Measurements from ENCODE around the gene SH3RF2. TPM values are rescaled to one million over a fixed set of nuclear protein-coding genes. Genes with fewer than 3 reads are reported as not detected.

SH3RF2 gene
- total RNA-seq, 2 donors from 2014 or later, result 2.6 to 3.2 TPM

- H3K36me3 Mint-ChIP-seq (ENCODE audit: low read depth), result no peaks in the 10 kb centered on the region
- DNase-seq, result no peak
- H3K9me3 ChIP-seq (ENCODE audit: control insufficient read depth, low read length), result no peaks in the 10 kb centered on the region
- no peaks in the 10 kb centered on the region for H3K4me1 ChIP-seq (ENCODE audit: control insufficient read depth, insufficient read depth, low read length)
- H3K4me3 Mint-ChIP-seq, result no peak overlapping the region
- no peaks in the 10 kb centered on the region for H3K27me3 ChIP-seq (ENCODE audit: control insufficient read depth, insufficient read depth, low read length, poor library complexity, severe bottlenecking)
- no peaks in the 10 kb centered on the region for H3K27me3 Mint-ChIP-seq (ENCODE audit: insufficient read depth)
- WGBS, 2 experiments (ENCODE audit: insufficient coverage in 1 of 2, insufficient read length in 1 of 2), result 88 to 94% methylated on average over 4 to 7 of the region's 7 CpGs
- H3K36me3 ChIP-seq (ENCODE audit: control insufficient read depth, insufficient read depth, low read length), result no peaks in the 10 kb centered on the region
- no peak for TF ChIP-seq CTCF (conservative IDR thresholded peaks at IDR 0.05)
- H3K9ac ChIP-seq (ENCODE audit: extremely low read depth, low read length, poor library complexity, severe bottlenecking), result no peak overlapping the region
- H3K4me1 Mint-ChIP-seq, result peaks cover 11% of the 10 kb centered on the region
- no peak overlapping the region for H3K27ac ChIP-seq (ENCODE audit: low read depth, low read length)
- H3K9me3 Mint-ChIP-seq, result no peaks in the 10 kb centered on the region
- no peak overlapping the region for H3K27ac Mint-ChIP-seq
- no peak overlapping the region for H3K4me3 ChIP-seq (ENCODE audit: low read length)
These were observed 66.1 kb downstream of the SH3RF2 start for GRCh38 chr5:146002491-146002890.

- Histone ChIP-seq H3K27ac (ENCODE audit: low read depth, low read length) (no peak overlapping the region), H3K9me3 (ENCODE audit: control insufficient read depth, low read length) (no peaks in the 10 kb centered on the region), H3K4me3 (ENCODE audit: low read length) (no peak overlapping the region), H3K36me3 (ENCODE audit: control insufficient read depth, insufficient read depth, low read length) (no peaks in the 10 kb centered on the region), H3K9ac (ENCODE audit: extremely low read depth, low read length, poor library complexity, severe bottlenecking) (no peak overlapping the region), H3K4me1 (ENCODE audit: control insufficient read depth, insufficient read depth, low read length) (no peaks in the 10 kb centered on the region), H3K27me3 (ENCODE audit: control insufficient read depth, insufficient read depth, low read length, poor library complexity, severe bottlenecking) (no peaks in the 10 kb centered on the region)
- Mint-ChIP-seq H3K27me3 (ENCODE audit: insufficient read depth) (no peaks in the 10 kb centered on the region), H3K36me3 (ENCODE audit: low read depth) (no peaks in the 10 kb centered on the region), H3K9me3 (no peaks in the 10 kb centered on the region), H3K4me1 (peaks cover 15% of the 10 kb centered on the region), H3K27ac (no peak overlapping the region), H3K4me3 (no peak overlapping the region)
- no peak for TF ChIP-seq CTCF (conservative IDR thresholded peaks at IDR 0.05)
- DNase-seq, result no peak
- 96% methylated on average over 4 of the region's 4 CpGs for WGBS, 2 experiments (ENCODE audit: insufficient coverage in 1 of 2, insufficient read length in 1 of 2)
These were observed 67.5 kb downstream of the SH3RF2 start for GRCh38 chr5:146003852-146004251.

- H3K4me3 Mint-ChIP-seq, result no peak overlapping the region
- no peaks in the 10 kb centered on the region for H3K36me3 ChIP-seq (ENCODE audit: control insufficient read depth, insufficient read depth, low read length)
- H3K4me1 Mint-ChIP-seq, result peaks cover 10% of the 10 kb centered on the region
- no peak overlapping the region for H3K9ac ChIP-seq (ENCODE audit: extremely low read depth, low read length, poor library complexity, severe bottlenecking)
- no peak overlapping the region for H3K4me3 ChIP-seq (ENCODE audit: low read length)
- H3K27me3 Mint-ChIP-seq (ENCODE audit: insufficient read depth), result no peaks in the 10 kb centered on the region
- peaks cover under 1% of the 10 kb centered on the region for H3K9me3 Mint-ChIP-seq
- H3K4me1 ChIP-seq (ENCODE audit: control insufficient read depth, insufficient read depth, low read length), result no peaks in the 10 kb centered on the region
- TF ChIP-seq CTCF (conservative IDR thresholded peaks at IDR 0.05), result no peak
- no peaks in the 10 kb centered on the region for H3K36me3 Mint-ChIP-seq (ENCODE audit: low read depth)
- 83 to 92% methylated on average over 1 of the region's 1 CpG for WGBS, 2 experiments (ENCODE audit: insufficient coverage in 1 of 2, insufficient read length in 1 of 2)
- no peaks in the 10 kb centered on the region for H3K9me3 ChIP-seq (ENCODE audit: control insufficient read depth, low read length)
- DNase-seq, result no peak
- no peak overlapping the region for H3K27ac ChIP-seq (ENCODE audit: low read depth, low read length)
- no peaks in the 10 kb centered on the region for H3K27me3 ChIP-seq (ENCODE audit: control insufficient read depth, insufficient read depth, low read length, poor library complexity, severe bottlenecking)
- H3K27ac Mint-ChIP-seq, result no peak overlapping the region
These were observed 68.9 kb downstream of the SH3RF2 start for GRCh38 chr5:146005264-146005663.

Data from endodermal cell (in vitro differentiated cells).